Jurkat, Clone E6-1 (cell line): Measurements from ENCODE around the gene HDLBP.
A peak's percentile ranks its signal among the peaks of the same experiment; 100 is the strongest.

Experiments used
- DNase-seq: peaks from one replicate; pipeline ENCODE4 v3.0.0-alpha.2; 2011; ENCODE audit warnings: low read depth, low spot score
- H3K4me3 ChIP-seq: 2 replicates; pipeline ENCODE4 v1.5.1; 2011; ENCODE audit warnings: mild to moderate bottlenecking, low read length, control low read depth, moderate library complexity

HDLBP gene

DNA sequence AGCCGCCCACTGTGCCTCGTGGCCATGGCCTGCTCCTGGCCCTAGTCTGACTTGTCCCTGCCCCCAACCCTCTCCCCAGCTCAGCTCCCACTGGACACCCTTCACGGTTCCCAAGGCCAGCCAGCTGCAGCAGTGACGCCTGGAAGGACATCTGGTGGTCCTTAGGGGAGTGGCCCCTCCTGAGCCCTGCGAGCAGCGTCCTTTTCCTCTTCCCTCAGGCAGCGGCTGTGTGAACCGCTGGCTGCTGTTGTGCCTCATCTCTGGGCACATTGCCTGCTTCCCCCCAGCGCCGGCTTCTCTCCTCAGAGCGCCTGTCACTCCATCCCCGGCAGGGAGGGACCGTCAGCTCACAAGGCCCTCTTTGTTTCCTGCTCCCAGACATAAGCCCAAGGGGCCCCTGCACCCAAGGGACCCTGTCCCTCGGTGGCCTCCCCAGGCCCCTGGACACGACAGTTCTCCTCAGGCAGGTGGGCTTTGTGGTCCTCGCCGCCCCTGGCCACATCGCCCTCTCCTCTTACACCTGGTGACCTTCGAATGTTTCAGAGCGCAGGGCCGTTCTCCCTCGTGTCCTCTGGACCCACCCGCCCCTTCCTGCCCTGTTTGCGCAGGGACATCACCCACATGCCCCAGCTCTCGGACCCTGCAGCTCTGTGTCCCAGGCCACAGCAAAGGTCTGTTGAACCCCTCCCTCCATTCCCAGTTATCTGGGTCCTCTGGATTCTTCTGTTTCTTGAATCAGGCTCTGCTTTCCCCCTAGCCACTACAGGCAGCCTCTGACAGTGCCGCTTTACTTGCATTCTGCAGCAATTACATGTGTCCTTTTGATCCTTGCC lies 91.2 kb downstream of the HDLBP start:
- H3K4me3 ChIP-seq = no peak overlapping the region
- DNase-seq = no peak

DNA sequence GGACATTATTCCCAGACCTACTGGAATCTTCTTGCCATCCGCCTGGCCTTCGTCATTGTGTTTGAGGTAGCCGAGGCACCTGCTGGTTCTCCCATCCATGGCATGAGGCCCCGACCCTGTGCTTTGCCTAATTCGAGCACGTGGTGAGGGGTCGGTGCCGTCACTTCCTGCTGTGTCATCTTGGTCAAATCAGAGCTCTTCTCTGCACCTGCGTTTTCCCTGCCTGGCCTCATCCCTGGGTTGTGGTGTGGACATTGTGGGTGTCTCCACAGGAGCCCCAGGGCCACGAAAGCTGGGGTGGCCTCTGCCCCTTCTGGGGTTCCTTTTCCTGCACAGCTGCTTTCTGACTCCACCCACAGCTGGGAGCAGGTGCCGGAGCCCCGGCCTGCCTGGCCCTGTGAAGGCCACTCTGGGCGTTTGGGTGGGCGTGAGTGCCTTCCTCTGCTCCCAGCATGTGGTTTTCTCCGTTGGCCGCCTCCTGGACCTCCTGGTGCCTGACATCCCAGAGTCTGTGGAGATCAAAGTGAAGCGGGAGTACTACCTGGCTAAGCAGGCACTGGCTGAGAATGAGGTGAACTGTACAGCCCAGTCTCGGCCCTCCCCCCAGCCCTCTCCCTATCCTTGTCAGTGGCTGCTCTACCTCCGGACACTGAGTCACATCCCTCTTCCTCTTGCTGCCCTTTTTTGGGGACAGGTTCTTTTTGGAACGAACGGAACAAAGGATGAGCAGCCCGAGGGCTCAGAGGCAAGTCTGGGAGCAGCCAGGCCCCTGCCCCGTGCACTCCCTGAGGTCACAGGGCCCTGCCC lies 92.1 kb downstream of the HDLBP start:
- DNase-seq = peak; percentile 9

DNA sequence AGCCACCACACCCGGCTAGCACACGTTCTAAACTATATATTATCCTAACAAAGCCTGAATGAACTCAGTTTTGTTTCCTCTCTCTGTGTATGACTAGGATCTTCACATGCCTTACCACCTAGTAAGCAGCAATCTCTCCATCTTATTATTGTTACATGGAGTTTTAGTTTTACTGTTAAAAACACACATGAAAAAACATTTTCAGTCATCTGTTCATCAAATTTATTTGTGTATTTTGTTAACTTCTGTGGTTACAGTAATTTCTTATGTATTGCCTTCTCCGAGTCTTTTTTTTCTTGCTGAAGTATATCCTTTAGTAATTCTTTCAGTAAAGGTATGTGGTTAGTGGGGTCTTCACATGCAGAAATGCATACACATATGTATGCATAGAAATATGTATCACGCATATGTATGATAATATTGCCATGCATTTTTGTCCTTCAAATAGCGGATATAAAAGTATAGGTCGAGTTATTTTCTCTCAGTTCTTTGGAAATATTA lies 95.6 kb downstream of the HDLBP start:
- no peak overlapping the region for H3K4me3 ChIP-seq
- no peak for DNase-seq

More for the DNA sequence above, 92.1 kb downstream of the HDLBP start:
- H3K4me3 ChIP-seq = no peak overlapping the region

DNA sequence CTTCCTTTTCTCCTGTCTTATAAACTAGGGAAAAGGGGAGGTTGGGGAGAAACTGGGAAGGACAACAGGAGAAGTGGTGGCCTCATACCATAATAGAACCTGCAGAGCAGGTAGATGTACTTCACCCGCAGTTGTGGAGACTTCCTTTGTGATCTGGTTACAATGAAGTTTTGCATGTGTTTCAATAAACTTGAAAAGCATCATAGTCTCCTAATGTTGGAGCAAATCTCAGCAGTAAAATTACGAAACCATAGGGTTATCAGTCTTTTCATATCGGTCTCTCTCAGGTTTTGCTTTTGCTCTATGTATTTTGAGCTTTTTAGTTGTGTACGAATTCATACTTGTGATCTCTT lies 96.5 kb downstream of the HDLBP start:
- H3K4me3 ChIP-seq = no peak overlapping the region
- DNase-seq = no peak

DNA sequence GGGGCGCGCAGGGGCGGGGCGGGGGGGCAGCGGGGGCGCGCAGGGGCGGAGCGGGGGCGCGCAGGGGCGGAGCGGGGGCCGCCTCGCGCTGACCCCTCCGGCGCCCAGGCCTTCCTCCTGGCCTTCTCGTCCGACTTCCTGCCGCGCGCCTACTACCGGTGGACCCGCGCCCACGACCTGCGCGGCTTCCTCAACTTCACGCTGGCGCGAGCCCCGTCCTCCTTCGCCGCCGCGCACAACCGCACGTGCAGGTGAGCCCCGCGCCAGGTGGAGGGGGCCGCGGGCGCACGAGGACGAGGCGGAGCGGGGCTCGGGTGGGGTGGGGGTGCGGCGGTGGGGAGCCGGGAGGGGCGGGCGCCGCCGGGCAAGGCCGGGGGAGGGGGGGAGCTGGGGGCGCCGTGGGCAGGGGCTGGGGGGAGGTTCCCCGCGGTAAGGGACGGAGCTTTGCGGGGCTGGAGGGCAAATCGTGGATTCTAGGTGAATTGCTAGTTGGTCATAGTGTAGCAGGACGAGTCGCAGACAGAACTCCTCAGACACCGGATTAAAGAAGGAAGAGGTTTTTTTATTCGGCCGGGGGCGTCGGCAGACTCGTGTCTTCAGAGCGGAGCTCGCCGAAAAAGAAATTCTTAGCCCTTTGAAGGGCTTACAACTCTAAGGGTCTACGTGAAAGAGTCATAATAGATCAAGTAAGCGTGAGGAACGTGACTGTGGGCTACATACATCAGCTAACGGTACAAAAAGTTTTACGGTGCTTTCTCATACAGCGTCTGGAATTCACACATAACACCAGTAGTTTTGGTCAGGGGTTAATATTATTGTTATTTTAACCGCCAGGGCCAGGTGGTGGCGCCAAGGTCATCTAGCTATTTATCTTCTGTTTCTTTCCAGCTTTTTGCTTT lies 97.1 kb downstream of the HDLBP start:
- DNase-seq = no peak
- H3K4me3 ChIP-seq = no peak overlapping the region

DNA sequence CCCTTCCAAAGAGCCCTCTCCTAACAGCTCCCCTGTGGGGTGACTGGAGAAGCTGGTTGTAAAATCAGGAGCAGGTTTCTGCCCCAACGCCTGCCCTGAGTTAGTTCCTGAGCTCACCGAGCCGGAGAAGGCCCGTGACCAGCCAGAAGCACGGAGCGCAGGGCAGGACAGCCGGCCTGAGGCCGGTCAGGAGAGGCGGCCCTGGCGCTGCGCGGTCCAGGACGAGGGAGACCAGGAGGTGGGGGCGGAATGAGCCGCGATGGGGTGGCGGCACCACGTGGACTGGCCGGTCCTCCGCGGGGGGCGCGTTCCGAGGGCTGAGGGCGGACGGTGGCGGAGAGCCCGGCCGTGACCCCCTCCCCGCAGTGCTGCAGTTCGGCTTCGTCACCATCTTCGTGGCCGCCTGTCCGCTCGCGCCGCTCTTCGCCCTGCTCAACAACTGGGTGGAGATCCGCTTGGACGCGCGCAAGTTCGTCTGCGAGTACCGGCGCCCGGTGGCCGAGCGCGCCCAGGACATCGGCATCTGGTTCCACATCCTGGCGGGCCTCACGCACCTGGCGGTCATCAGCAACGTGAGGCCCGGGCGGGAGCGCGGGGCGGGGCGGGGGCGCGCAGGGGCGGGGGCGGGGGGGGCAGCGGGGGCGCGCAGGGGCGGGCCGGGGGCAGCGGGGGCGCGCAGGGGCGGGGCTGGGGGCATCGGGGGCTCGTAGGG lies 98.0 kb downstream of the HDLBP start:
- H3K4me3 ChIP-seq = no peak overlapping the region
- no peak for DNase-seq

DNA sequence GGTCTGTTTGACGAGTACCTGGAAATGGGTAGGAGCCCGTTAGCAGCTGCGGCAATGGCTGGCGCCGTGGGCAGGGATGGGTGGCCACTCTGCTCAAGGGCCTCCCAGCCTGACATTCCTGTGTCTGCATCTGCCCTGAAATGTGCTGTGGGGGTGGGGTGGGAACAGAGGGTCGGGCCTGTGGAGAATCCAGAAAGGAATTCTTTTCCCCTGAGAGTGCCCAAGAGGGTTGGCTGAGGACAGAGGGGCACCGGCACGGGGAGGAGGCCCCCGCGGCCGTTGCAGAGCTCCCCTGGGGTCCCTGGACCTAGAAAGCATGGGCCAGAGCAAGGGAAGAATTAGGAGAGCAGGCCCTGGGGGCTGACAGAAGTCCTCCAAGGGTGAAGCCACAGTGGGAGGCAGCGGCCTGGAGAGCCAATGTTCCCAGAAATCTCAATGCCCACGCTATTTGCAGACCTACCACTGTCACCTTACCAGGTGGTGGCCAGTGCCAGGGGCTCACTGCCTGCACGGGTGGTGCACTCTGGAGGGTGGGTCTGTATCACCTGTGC lies 99.2 kb downstream of the HDLBP start:
- H3K4me3 ChIP-seq = no peak overlapping the region
- no peak for DNase-seq

DNA sequence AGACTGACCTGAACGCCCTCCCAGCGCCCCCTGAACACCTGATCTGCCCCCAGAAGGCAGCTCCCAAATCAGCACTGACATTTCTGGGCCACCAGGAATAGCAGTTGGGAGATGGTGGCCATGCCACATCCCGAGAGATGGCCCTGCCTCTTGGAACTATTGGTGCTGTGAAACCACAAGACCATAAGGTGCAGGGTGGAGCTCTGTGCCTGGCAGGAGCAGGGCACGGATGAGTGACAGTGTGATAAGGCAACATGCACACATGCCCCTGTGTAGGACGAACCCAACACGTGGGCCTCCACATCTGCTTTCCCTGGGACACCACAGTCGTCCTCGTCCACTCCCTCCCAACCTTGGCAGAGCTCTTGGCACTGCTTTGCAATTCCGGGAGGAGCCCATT lies 100.1 kb downstream of the HDLBP start:
- H3K4me3 ChIP-seq = no peak overlapping the region
- no peak for DNase-seq

DNA sequence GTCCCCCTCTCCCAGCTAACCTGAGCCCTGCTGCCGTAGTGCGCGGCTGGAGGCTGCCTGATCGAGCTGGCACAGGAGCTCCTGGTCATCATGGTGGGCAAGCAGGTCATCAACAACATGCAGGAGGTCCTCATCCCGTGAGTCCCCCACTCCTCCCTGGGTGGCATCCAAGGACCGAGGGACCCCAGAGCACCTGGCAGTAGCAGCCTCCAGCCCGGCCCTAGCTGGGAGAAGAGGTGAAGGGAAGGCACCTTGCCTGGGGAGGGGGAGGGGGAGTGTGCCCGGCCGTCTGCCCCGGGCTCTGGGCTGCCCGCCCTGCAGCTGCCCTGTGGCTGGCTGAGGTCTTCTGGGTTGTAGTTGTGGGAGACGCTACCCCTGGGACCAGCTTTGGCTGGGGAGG lies 100.7 kb downstream of the HDLBP start:
- DNase-seq = no peak

DNA sequence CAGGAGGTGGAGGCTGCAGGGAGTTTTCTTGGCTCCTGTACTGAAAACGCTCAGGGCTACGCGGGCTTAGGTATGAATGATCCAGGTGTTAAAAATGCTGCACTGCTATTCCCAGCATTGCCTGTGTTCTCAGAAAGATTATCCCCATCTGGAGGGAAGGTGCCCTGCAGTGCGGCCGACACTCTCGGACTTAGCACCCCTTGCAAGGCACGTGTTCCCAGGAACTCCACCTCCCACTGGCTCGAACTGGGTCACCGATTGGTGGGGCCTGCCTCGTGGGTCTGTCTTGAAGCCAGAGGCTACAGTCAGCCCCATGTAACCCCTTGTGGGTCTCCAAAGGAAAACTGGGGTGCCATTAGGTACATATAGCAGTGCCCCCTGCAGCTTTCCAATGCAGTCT lies 101.3 kb downstream of the HDLBP start:
- H3K4me3 ChIP-seq = no peak overlapping the region
- DNase-seq = no peak

More for the DNA sequence above, 100.7 kb downstream of the HDLBP start:
- no peak overlapping the region for H3K4me3 ChIP-seq

DNA sequence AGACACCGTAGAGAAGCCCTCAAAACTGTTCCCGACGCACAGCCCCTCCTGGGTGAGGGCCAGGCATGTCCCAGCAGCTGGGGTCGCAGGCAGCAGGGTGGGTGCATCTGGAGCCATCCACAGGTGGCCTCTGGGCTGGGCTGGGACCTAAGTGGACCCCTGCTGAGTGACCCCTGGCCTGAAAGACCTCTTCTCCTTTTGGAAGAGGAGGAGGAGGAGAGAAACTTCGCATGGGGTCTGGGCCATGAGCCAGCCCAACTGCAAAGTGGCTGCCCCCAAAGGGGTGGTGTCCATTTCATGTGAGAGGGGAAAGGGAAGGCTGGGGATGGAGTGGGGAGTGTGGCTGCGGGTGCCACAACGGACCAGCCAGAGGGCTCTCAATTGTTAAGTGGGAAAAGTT lies 101.9 kb downstream of the HDLBP start:
- DNase-seq = no peak
- no peak overlapping the region for H3K4me3 ChIP-seq

DNA sequence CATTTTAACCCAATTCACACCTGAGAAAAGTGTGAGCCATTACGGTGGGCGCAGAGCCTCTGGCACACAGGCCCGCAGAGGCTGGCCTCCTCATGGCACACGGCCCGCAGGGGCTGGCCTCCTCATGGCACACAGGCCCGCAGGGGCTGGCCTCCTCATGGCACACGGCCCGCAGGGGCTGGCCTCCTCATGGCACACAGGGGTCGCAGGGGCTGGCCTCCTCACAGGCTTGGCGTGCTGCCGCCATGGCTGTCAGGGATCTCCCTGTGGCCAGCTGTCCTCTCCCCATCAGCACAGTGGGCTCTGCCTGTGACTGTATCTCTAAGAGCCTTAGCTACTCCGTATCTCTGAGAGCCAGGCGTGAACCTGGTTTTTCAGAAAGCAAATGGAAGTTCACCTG lies 102.4 kb downstream of the HDLBP start:
- no peak for DNase-seq
- no peak overlapping the region for H3K4me3 ChIP-seq

DNA sequence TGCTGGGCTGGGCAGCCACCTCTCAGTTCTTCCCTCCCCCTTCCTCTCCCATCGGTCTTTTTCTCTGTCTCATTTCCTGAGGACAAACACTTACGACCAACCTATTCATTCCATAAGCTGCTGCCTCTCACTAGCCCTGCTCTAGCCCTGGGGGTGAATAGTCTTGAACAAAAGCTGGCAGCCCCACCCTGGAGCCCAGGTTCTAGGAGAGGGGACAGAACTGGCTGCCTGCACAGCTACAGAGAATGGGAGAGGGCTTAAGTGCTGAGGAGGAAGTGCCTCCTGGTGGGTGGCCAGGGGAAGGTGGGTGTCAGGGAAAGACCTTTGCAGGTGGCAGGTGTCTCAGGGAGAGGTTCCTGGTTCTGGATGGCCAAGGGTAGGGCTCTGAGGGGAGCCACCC lies 104.2 kb downstream of the HDLBP start:
- no peak overlapping the region for H3K4me3 ChIP-seq
- DNase-seq = no peak

DNA sequence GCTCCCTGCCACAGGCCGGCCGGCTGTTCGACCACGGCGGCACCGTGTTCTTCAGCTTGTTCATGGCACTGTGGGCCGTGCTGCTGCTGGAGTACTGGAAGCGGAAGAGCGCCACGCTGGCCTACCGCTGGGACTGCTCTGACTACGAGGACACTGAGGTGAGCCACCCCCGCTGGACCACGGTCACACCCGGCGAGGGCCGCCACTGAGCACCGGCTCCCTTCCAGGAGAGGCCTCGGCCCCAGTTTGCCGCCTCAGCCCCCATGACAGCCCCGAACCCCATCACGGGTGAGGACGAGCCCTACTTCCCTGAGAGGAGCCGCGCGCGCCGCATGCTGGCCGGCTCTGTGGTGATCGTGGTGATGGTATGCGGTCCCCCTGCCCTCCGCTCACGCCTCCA lies 106.2 kb downstream of the HDLBP start:
- DNase-seq = no peak
- H3K4me3 ChIP-seq = no peak overlapping the region

DNA sequence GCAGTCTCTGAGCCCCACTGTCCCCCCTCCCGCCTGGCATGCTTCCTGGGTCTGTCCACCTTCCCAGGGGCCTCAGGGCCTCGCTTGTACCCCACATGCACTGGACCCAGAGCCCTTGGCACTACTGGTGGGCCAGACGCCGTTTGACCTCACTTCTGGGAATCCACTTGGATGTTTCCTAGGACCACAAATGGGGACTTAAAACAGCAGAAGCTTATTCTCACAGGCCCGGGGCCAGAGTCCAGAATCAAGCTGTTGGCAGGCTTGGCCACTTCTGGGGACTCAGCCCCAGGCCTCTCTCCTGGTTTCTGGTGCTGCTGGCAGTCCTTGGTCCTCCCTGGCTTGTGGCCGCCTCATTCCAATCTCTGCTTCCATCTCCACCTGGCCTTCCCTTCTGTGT lies 107.4 kb downstream of the HDLBP start:
- DNase-seq = no peak
- H3K4me3 ChIP-seq = no peak overlapping the region

DNA sequence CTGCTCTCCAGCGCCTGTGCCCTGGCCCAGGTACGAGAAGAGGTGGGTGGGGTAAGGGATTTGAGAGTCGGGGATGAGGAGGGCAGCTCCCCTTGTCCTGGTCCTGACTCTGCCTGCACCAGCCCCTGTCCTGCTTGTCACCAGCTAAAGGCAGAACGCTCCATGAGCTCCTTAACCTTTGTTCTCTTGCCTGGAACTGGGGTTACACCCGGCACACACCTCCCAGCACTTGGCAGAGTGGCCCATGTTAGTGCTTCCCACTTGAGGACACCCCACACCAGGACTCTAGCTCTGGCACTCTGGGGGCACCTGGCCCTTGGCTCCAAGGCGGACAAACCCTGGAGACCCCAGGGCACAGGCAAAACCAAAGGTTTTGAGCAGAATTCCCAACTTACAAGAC lies 107.8 kb downstream of the HDLBP start:
- no peak for DNase-seq
- no peak overlapping the region for H3K4me3 ChIP-seq

DNA sequence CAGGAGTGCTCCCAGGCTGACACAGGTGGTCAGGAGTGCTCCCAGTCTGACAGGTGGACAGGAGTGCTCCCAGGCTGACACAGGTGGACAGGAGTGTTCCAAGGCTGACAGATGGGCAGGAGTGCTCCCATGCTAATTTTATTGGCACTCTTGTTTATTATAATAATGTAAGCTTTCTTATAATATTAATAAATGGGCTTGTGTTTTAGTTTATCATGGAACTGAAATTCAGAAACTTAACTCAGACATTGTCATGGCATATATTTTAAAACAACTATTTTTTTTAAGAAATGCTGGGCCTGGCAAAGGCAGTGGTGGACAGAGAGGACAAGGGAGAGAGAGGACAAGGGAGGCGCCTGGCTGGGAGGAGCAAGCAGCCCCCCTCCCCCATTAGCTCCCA lies 108.3 kb downstream of the HDLBP start:
- H3K4me3 ChIP-seq = no peak overlapping the region
- no peak for DNase-seq

DNA sequence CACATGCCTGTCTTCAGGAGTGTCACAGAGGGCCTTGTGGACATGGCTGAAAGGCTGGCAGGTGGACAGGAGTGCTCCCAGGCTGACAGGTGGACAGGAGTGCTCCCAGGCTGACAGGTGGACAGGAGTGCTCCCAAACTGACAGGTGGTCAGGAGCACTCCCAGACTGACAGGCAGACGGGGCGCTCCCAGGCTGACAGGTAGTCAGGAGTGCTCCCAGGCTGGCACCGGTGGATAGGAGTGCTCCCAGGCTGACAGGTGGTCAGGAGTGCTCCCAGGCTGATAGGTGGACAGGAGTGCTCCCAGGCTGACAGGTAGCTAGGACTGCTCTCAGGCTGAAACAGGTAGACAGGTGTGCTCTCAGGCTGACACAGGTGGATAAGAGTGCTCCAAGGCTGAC lies 110.4 kb downstream of the HDLBP start:
- H3K4me3 ChIP-seq = no peak overlapping the region
- no peak for DNase-seq

DNA sequence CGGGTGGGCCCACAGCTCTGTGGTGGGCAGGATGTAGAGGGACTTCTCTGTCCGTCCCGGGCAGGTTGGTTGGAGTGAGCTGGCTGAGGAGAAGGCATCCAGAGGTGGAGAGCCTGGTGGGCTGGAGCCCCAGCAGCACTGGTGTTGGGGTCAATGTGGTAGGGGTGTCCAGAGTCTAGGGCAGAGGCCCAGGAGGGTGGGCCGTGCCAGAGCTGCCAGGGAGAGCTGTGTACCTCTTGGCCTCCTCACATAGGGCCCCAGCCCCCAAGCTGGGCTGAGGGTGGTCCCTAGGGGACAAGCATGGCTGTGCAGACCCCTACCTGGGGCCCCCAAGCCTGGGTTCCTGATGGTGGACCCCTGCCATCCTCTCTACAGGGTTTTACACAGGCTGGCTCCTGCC lies 111.0 kb downstream of the HDLBP start:
- DNase-seq = no peak
- H3K4me3 ChIP-seq = no peak overlapping the region
